Fibroblast of pulmonary artery (primary cell): ENCODE results near the gene PYGB.

ENCODE experiments used
- DNase-seq: peaks from one replicate; pipeline ENCODE4 v3.0.0-alpha.2; 2010; ENCODE audit warnings: low read depth
- H3K4me3 ChIP-seq: replicated peaks from 2 replicates; pipeline ENCODE4 v1.5.1; 2011; ENCODE audit warnings: low read depth, mild to moderate bottlenecking, control low read depth, low read length, moderate library complexity
- TF ChIP-seq, protein P1 (sequence below): IDR thresholded peaks from 2 replicates; pipeline ENCODE4 v1.5.1; 2011; ENCODE audit warnings: mild to moderate bottlenecking, control low read depth, low read length, inconsistent platforms; ENCODE audit errors: missing control alignments

Gene PYGB

DNA sequence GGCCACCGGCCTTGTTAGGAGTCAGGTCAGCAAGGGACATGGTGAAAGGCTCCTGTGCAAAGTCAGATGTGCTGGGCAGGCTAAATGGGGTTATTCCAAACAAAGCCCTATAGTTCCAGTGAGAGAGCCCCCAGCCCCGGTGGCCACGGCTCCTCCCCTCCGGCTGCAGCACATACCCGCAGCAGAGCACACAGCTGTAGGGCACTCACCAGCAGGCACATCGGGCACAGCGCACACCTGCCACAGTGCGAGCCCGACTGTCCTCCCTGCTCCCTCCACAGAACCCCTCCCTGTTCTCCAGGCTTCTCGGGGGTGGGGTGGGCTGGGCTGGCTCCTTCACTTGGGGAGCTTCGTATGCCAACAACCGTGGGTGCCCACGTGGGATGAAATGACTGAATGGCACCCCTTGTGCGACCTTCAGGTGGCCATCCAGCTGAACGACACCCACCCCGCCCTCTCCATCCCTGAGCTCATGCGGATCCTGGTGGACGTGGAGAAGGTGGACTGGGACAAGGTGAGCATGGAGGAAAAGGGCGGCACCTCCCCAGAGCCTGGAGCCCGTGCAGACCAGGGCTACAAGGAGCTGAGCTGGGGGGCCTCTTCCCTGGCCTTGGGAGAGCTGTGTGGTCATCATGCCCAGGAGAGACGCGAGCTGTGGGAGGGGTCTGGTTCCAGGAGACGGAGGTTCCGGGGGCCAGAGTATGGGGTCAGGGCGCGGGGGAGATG is 30.9 kb downstream of the PYGB start:
- no peak overlapping the region for H3K4me3 ChIP-seq
- DNase-seq = no peak
- TF ChIP-seq, protein P1, sequence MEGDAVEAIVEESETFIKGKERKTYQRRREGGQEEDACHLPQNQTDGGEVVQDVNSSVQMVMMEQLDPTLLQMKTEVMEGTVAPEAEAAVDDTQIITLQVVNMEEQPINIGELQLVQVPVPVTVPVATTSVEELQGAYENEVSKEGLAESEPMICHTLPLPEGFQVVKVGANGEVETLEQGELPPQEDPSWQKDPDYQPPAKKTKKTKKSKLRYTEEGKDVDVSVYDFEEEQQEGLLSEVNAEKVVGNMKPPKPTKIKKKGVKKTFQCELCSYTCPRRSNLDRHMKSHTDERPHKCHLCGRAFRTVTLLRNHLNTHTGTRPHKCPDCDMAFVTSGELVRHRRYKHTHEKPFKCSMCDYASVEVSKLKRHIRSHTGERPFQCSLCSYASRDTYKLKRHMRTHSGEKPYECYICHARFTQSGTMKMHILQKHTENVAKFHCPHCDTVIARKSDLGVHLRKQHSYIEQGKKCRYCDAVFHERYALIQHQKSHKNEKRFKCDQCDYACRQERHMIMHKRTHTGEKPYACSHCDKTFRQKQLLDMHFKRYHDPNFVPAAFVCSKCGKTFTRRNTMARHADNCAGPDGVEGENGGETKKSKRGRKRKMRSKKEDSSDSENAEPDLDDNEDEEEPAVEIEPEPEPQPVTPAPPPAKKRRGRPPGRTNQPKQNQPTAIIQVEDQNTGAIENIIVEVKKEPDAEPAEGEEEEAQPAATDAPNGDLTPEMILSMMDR = no peak

DNA sequence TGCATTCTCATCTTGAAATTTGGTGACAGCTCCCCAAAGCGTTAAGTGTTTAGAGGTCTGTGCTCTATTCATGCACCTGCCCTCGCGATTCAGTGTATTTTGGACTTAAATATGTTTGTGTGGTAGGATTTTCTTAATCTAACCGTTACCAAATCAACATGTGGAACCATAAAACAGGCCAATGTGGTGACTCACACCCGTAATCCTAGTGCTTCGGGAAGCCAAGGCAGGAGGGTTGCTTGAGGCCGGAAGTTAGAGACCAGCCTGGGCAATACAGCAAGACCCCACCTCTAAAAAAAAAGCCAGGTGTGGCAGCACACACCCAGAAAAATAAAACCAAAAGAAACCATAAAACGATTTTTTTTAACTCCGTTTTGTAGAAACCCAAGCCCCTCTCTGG is 31.5 kb downstream of the PYGB start:
- TF ChIP-seq, protein P1 = no peak
- DNase-seq = no peak
- H3K4me3 ChIP-seq = no peak overlapping the region

DNA sequence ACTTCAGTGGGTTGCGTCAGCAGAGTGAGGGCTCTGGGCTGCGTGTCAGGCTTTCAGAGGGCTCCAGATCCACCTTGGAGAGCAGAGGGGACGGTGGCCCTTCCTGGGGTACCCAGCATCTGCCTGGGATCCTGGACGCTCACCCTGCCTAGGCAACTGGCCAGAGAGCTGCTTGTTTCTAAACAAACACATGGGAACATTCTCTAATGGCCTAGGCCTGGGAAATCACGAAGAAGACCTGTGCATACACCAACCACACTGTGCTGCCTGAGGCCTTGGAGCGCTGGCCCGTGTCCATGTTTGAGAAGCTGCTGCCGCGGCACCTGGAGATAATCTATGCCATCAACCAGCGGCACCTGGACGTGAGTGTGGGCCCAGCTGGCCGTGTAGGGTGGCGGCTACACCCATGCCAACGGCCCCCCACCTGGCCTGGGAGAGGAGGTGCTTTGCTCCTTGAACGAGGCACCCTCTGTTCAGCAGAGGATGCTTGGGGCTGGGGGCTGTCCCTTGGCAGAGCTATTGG is 32.2 kb downstream of the PYGB start:
- TF ChIP-seq, protein P1 = no peak
- DNase-seq = no peak
- H3K4me3 ChIP-seq = no peak overlapping the region

DNA sequence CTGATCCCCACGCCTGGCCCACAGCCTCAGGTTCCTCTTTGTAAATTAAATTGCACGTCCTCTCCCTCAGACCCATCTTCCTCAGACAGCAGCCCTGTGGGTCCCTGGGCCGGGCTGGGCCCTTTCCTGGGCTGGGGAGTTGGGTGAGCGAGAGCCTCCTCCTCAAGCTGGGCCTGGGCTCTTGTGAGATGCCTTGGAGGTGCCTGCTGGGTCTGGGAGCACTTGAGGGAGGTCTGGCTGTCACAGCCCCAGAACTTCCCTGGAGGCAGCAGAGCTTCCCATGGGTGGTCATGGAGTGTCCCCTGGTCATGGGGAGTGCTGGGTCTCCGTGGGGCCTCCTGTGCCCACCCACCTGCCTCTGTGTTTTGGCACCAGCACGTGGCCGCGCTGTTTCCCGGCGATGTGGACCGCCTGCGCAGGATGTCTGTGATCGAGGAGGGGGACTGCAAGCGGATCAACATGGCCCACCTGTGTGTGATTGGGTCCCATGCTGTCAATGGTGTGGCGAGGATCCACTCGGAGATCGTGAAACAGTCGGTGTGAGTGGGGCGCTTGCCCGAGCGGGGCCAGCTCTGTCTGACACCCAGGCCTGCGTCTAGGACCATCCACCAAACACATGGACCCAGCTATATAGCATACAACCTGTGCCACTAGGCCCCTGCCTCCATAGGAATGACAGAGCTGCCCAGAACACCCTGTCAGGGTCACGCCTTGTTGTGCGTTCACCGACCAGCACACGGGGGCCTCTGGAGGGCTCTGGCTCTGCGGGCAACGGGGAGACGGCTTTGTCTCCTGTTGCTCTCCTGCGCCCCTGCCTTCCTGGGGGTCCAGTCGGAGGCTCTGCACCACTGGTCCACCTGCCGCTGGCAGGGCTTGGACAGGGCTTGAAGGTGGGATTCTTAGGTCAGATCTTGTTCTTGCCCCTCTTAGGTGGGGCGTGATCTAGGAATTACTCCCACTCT is 33.0 kb downstream of the PYGB start:
- no peak overlapping the region for H3K4me3 ChIP-seq
- DNase-seq = no peak
- TF ChIP-seq, protein P1 = no peak

DNA sequence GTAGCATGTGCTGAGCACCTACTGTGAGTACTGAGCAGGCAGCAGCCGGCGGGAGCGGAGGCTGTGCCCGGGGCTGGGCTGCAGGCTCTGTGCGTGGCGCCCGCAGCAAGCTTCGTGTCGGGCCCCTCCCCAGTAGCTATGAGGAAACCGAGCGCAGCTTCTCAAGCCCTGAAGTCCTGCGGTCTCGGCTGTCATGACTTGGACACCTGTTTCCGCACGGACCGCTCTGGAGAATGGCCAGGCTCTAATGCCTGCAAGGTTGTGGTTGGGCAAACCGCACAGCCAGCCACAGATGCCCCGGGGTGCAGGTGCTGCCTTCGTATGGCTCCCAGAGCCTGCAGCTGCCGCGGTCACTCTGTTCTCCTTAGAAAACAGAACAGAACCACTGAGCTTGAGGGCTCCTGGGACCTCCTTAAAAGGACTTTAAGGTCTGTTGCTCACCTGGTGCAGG is 33.7 kb downstream of the PYGB start:
- H3K4me3 ChIP-seq = no peak overlapping the region
- TF ChIP-seq, protein P1 = no peak
- no peak for DNase-seq

DNA sequence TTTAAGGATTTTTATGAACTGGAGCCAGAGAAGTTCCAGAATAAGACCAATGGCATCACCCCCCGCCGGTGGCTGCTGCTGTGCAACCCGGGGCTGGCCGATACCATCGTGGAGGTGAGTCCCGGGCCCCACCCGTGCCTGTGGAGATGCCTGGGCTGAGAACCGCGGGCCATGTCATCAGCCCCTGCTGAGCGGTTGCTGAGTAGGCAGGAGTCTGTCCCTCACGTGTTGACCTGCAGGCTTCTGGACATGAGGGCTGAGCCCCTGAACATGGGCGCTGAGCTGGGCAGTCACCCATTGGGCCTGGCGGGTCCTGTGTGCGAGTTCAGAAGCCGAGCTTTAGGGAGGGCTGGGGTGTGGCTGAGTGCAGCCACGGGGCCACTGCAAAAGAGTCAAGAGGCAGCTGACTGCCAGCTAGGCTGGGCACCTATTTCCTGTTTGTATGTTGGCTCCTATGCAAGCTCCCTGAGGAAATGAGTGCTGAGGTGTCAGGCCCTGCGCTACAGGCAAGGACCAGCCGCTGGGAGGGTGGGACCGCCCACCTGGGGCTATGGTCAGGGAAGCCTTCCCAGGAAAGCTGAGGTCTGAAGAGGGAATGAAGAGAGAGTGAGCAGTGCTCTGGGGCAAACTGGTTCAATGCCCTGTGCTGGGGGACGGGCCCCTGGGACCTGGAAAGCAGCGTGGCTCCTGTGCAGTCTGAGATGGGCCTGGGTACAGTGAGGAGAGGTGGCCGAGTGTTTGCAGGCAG is 34.3 kb downstream of the PYGB start:
- no peak overlapping the region for H3K4me3 ChIP-seq
- DNase-seq = no peak
- TF ChIP-seq, protein P1 = no peak
